H1 (cell line): ENCODE measurements around the gene TBX21. TPM values are rescaled to one million over a fixed set of nuclear protein-coding genes. Genes with fewer than 3 reads are reported as not detected.

Source experiments
- CTCF ChIA-PET: fragments of 300-600 bp; sonication (Branson Sonifier 250); formaldehyde crosslinking; loops from one replicate; lab custom pipeline; 2021; ENCODE audit not compliant: partially characterized antibody; lab: Charles Lee
- POLR2A ChIA-PET: fragments of 300-600 bp; sonication (Branson Sonifier 250); formaldehyde crosslinking; loops from one replicate; lab custom pipeline; 2021; ENCODE audit warnings: inconsistent platforms; ENCODE audit not compliant: partially characterized antibody; lab: Charles Lee
- DNase-seq, 2 experiments: peaks; one replicate each; pipeline versions ENCODE4 v3.0.0 to v3.0.0-alpha.2; 2010 to 2022; ENCODE audit warnings: low spot score in 2 of 2, low read depth in 1 of 2, mixed read lengths in 1 of 2
- FAIRE-seq: peaks from 2 replicates; lab custom pipeline; 2011; peaks lifted over from hg19 to GRCh38; lab: Jason Lieb, UNC
- H2AFZ ChIP-seq: 2 replicates; pipeline ENCODE4 v1.8.1; 2012; ENCODE audit warnings: low read length, inconsistent platforms
- H2AK5ac ChIP-seq: 2 replicates; pipeline ENCODE4 v1.6.1; 2013; ENCODE audit warnings: low read depth, low read length
- H2BK120ac ChIP-seq: replicated peaks from 2 replicates; pipeline ENCODE3; 2013; ENCODE audit warnings: low read depth, low read length, inconsistent platforms
- H2BK12ac ChIP-seq: 2 replicates; pipeline ENCODE4 v1.6.1; 2013; ENCODE audit warnings: low read depth, low read length
- H2BK15ac ChIP-seq: 2 replicates; pipeline ENCODE4 v1.6.1; 2013; ENCODE audit warnings: low read length
- H2BK20ac ChIP-seq: 2 replicates; pipeline ENCODE4 v1.6.1; 2013; ENCODE audit warnings: low read length
- H2BK5ac ChIP-seq: 2 replicates; pipeline ENCODE4 v1.6.1; 2013; ENCODE audit warnings: low read depth, low read length
- H3K14ac ChIP-seq: 2 replicates; pipeline ENCODE4 v1.6.1; 2013; ENCODE audit warnings: inconsistent platforms; ENCODE audit not compliant: insufficient read length
- H3K18ac ChIP-seq: 2 replicates; pipeline ENCODE4 v1.6.1; 2013; ENCODE audit warnings: low read length; ENCODE audit errors: extremely low read depth
- H3K23ac ChIP-seq: 2 replicates; pipeline ENCODE4 v1.6.1; 2013; ENCODE audit warnings: inconsistent platforms; ENCODE audit not compliant: insufficient read length
- H3K23me2 ChIP-seq: 2 replicates; pipeline ENCODE4 v1.6.1; 2013; ENCODE audit warnings: low read depth, low read length
- H3K27ac ChIP-seq: 2 replicates; pipeline ENCODE4 v1.6.1; 2011; ENCODE audit warnings: low read depth, low read length, inconsistent platforms
- H3K27me3 ChIP-seq, 4 experiments: replicated peaks in 1 of 4; 1 replicate in 1 of 4; 2 replicates in 3 of 4; pipeline versions ENCODE4 v1.6.1 to v1.8.1; 2011 to 2013; ENCODE audit warnings: low read length in 3 of 4, mild to moderate bottlenecking in 3 of 4, inconsistent platforms in 2 of 4, mixed read lengths in 2 of 4, moderate library complexity in 1 of 4; ENCODE audit not compliant: control insufficient read depth in 3 of 4, insufficient read depth in 3 of 4; ENCODE audit errors: extremely low read depth in 1 of 4
- H3K36me3 ChIP-seq, 4 experiments: 2 replicates each; pipeline versions ENCODE4 v1.6.1 to v1.8.1; 2011 to 2013; ENCODE audit warnings: mild to moderate bottlenecking in 4 of 4, low read length in 3 of 4, moderate library complexity in 2 of 4, control low read depth in 1 of 4, inconsistent platforms in 1 of 4; ENCODE audit not compliant: insufficient read depth in 4 of 4, control insufficient read depth in 2 of 4
- H3K4ac ChIP-seq: replicated peaks from 2 replicates; pipeline ENCODE3; 2013; ENCODE audit warnings: low read length, low read depth, mixed read lengths, inconsistent platforms; ENCODE audit not compliant: insufficient read length
- H3K4me1 ChIP-seq, 4 experiments: replicated peaks in 1 of 4; 1 replicate in 1 of 4; 2 replicates in 3 of 4; pipeline versions ENCODE4 v1.6.1 to v1.8.1; 2011 to 2013; ENCODE audit warnings: low read length in 3 of 4, inconsistent platforms in 2 of 4, mixed read lengths in 1 of 4; ENCODE audit not compliant: insufficient read depth in 4 of 4, control insufficient read depth in 3 of 4
- H3K4me2 ChIP-seq, 2 experiments: 2 replicates each; pipeline versions ENCODE4 v1.6.1 to v1.8.1; 2011 to 2013; ENCODE audit warnings: low read depth in 2 of 2, low read length in 2 of 2, control low read depth in 1 of 2, inconsistent platforms in 1 of 2, mild to moderate bottlenecking in 1 of 2; ENCODE audit not compliant: insufficient read depth in 1 of 2
- H3K4me3 ChIP-seq, 4 experiments: fragments of 200-600, 300-600 bp in 1 of 4; sonication (generic), shearing (Covaris generic), sonication (Bioruptor Twin) in 1 of 4; 2 replicates each; pipeline versions ENCODE4 v1.5.1 to v1.8.1; 2011 to 2016; ENCODE audit warnings: low read length in 4 of 4, low read depth in 3 of 4, control low read depth in 2 of 4, inconsistent platforms in 2 of 4, mild to moderate bottlenecking in 2 of 4, mixed read lengths in 1 of 4, moderate library complexity in 1 of 4; ENCODE audit not compliant: insufficient read depth in 2 of 4; ENCODE audit errors: extremely low read depth in 1 of 4
- H3K56ac ChIP-seq: replicated peaks from 2 replicates; pipeline ENCODE3; 2013; ENCODE audit warnings: low read depth, mild to moderate bottlenecking, mixed read lengths, low read length, inconsistent platforms; ENCODE audit not compliant: insufficient read length
- H3K79me1 ChIP-seq: 2 replicates; pipeline ENCODE4 v1.6.1; 2013; ENCODE audit warnings: low read depth, low read length, control low read depth
- H3K79me2 ChIP-seq, 2 experiments: 2 replicates each; pipeline versions ENCODE4 v1.6.1 to v1.8.1; 2012 to 2013; ENCODE audit warnings: low read length in 2 of 2, mild to moderate bottlenecking in 2 of 2, inconsistent platforms in 1 of 2; ENCODE audit not compliant: insufficient read depth in 2 of 2, control insufficient read depth in 1 of 2
- H3K9ac ChIP-seq, 4 experiments: replicated peaks in 1 of 4; 1 replicate in 1 of 4; 2 replicates in 3 of 4; pipeline versions ENCODE4 v1.6.1 to v1.8.1; 2011 to 2013; ENCODE audit warnings: low read depth in 3 of 4, low read length in 3 of 4, control low read depth in 2 of 4, mild to moderate bottlenecking in 2 of 4, moderate library complexity in 2 of 4, inconsistent platforms in 1 of 4; ENCODE audit errors: extremely low read depth in 1 of 4
- H3K9me3 ChIP-seq, 2 experiments: 2 replicates each; pipeline versions ENCODE4 v1.6.1 to v1.8.1; 2012 to 2013; ENCODE audit warnings: mild to moderate bottlenecking in 2 of 2, moderate library complexity in 2 of 2, control low read depth in 1 of 2, inconsistent platforms in 1 of 2, low read depth in 1 of 2, low read length in 1 of 2, mixed read lengths in 1 of 2; ENCODE audit not compliant: insufficient read depth in 2 of 2
- H4K20me1 ChIP-seq, 2 experiments: replicated peaks in 1 of 2; 2 replicates each; pipeline versions ENCODE3 to v1.8.1; 2011 to 2013; ENCODE audit warnings: inconsistent platforms in 2 of 2, low read length in 2 of 2, mild to moderate bottlenecking in 1 of 2; ENCODE audit not compliant: insufficient read depth in 2 of 2, control insufficient read depth in 1 of 2
- H4K5ac ChIP-seq: 2 replicates; pipeline ENCODE4 v1.6.1; 2013; ENCODE audit warnings: low read length, low read depth, mixed read lengths, inconsistent platforms; ENCODE audit not compliant: insufficient read length
- H4K8ac ChIP-seq: 2 replicates; pipeline ENCODE4 v1.8.0; 2013; ENCODE audit warnings: mild to moderate bottlenecking, moderate library complexity, low read length, inconsistent platforms; ENCODE audit not compliant: insufficient read depth; ENCODE audit errors: extremely low read depth
- H4K91ac ChIP-seq: replicated peaks from 2 replicates; pipeline ENCODE3; 2013; ENCODE audit warnings: low read length, mixed read lengths, inconsistent platforms; ENCODE audit not compliant: insufficient read length
- BCL11A ChIP-seq, 2 experiments: IDR thresholded peaks; one replicate each; pipeline ENCODE4 v1.6.1; 2011; ENCODE audit warnings: low read depth in 2 of 2, low read length in 2 of 2, mild to moderate bottlenecking in 2 of 2
- KDM4A ChIP-seq: IDR thresholded peaks from one replicate; pipeline ENCODE4 v1.7.1; 2012; ENCODE audit warnings: low read depth, mild to moderate bottlenecking, moderate library complexity, low read length, inconsistent platforms; ENCODE audit not compliant: severe bottlenecking
- WGBS, 2 experiments: shearing (Covaris generic) in 1 of 2; methylation state at CpG; one replicate each; pipeline versions ENCODE4 v1.1.6 to v1.1.7; 2013 to 2015; ENCODE audit warnings: low lambda C conversion rate in 2 of 2, mixed read lengths in 2 of 2, inconsistent platforms in 1 of 2, low coverage in 1 of 2, missing lambda C conversion rate in 1 of 2; ENCODE audit not compliant: insufficient replicate concordance in 2 of 2, insufficient coverage in 1 of 2, insufficient read length in 1 of 2; ENCODE audit errors: extremely low coverage in 1 of 2, missing lambda C conversion rate in 1 of 2; 5-methylcytosine and 5-hydroxymethylcytosine counted together
- polyA plus RNA-seq, 7 experiments: library from polyadenylated mRNA; depleted of rRNA in 3 of 7; stranded (reverse) in 5 of 7; unstranded in 2 of 7; fragments of >200 nt in 5 of 7; fragments of 200-250 nt in 2 of 7; gene quantifications; 1 replicate in 5 of 7; 2 replicates in 1 of 7; 4 replicates in 1 of 7; pipeline versions ENCODE4 v1.2.1 to v1.2.3, GENCODE V29; 2011 to 2013; ENCODE audit warnings: missing spikeins in 2 of 7, mixed read lengths in 2 of 7
- total RNA-seq: library from RNA; stranded (reverse); fragmentation: NEBNext Ultra II Directional; extraction: Animal tissue kit (Norgen Biotek cat#: 25700); gene quantifications from 2 replicates; pipeline ENCODE4 v1.2.1, GENCODE V29; 2021
- TF ChIP-seq, protein P1 (sequence below): IDR thresholded peaks from 2 replicates; pipeline ENCODE4 v1.6.1; 2012; ENCODE audit warnings: inconsistent platforms

TBX21 gene
- total and polyA plus RNA-seq, 2 of the 8 experiments (the other 6 are each of a cell fraction or from before 2014, with no cell fraction given) = not detected

DNA sequence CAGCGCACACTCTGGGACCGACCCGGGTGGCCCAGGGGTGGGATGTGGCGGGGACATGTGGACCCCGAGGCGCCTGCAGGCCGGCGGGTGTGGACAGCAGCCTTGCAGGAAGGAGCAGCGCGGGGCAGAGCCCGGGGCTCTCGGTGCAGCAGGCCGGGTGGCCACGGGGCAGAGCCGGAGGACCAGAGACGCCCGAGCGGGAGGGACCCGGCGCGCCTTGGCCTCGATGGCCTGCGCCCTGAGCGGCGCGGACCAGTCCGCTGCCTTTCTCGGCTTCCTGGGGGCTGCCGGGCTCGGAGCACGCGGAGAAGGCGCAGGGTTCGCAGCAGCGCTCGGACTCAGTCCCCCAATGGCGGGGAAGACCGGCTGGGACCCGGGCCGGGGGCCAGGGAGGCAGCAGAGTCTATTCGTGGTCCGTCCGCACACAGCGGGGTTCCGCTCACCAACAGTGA lies 45.2 kb downstream of the TBX21 start:
- no peak overlapping the region for H3K27ac ChIP-seq
- H2BK5ac ChIP-seq = no peak overlapping the region
- H3K9ac ChIP-seq = no peak overlapping the region
- DNase-seq = no peak
- H2BK15ac ChIP-seq = no peak overlapping the region
- H3K79me1 ChIP-seq = no peaks in the 10 kb centered on the region
- no peak overlapping the region for H2BK120ac ChIP-seq
- no peak overlapping the region for H4K5ac ChIP-seq
- H3K4me2 ChIP-seq = peak overlapping the region in 1 of 2 experiments; percentile 1; a peak in 1 of 4 replicates
- no peaks in the 10 kb centered on the region for H3K36me3 ChIP-seq
- CTCF ChIA-PET = interaction anchor here (0.6 to 8.2 kb wide), 6 partner anchors 17 to 163 kb away, joined by 3 to 57 read pairs (median 4); partner anchors contain the start of gene PNPO
- peaks cover 0 to 2% of the 10 kb centered on the region in 2 experiments for H4K20me1 ChIP-seq
- no peaks in the 10 kb centered on the region for H3K23me2 ChIP-seq
- H3K4ac ChIP-seq = no peak overlapping the region
- no peaks in the 10 kb centered on the region for H3K4me1 ChIP-seq
- no peak overlapping the region for H2AFZ ChIP-seq
- no peak overlapping the region for H3K23ac ChIP-seq
- no peaks in the 10 kb centered on the region for H3K9me3 ChIP-seq
- peak overlapping the region in 1 of 4 experiments; percentile 25; a peak in 1 of 8 replicates for H3K4me3 ChIP-seq
- no peak for FAIRE-seq
- no peak overlapping the region for H3K18ac ChIP-seq
- no peaks in the 10 kb centered on the region for H3K79me2 ChIP-seq
- H2BK12ac ChIP-seq = no peak overlapping the region
- H4K91ac ChIP-seq = no peak overlapping the region
- H4K8ac ChIP-seq = no peak overlapping the region
- H3K14ac ChIP-seq = no peak overlapping the region
- no peak for TF ChIP-seq KDM4A
- TF ChIP-seq, protein P1, sequence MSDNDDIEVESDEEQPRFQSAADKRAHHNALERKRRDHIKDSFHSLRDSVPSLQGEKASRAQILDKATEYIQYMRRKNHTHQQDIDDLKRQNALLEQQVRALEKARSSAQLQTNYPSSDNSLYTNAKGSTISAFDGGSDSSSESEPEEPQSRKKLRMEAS = 0 out of 2 replicates have a peak, but pooled peaks have one; percentile 26
- no peak for TF ChIP-seq BCL11A (IDR thresholded peaks at IDR 0.05; ENCODE audit: low read depth in 2 of 2, low read length in 2 of 2)
- no peak overlapping the region for H2BK20ac ChIP-seq
- peaks cover 0 to 16% (median 10%) of the 10 kb centered on the region in 4 experiments; a peak in 6 of 7 replicates for H3K27me3 ChIP-seq
- 84% methylated on average over 11 of the region's 45 CpGs; no CpG with 5 or more reads in 1 of the 2 experiments for WGBS, 2 experiments
- POLR2A ChIA-PET = interaction anchor here (1.0 kb wide), 1 partner anchor 29 kb away, joined by 3 read pairs; no protein-coding TSS in a partner anchor
- H3K56ac ChIP-seq = no peak overlapping the region
- H2AK5ac ChIP-seq = no peak overlapping the region
